LNCAP (cell line): ENCODE measurements around the gene STAC3.

Source experiments
- TF ChIP-seq, protein P1 (sequence below): fragments of 450-650 bp; IDR thresholded peaks from 2 replicates; pipeline ENCODE4 v1.5.1; 2017; ENCODE audit warnings: mild to moderate bottlenecking

Gene STAC3

DNA sequence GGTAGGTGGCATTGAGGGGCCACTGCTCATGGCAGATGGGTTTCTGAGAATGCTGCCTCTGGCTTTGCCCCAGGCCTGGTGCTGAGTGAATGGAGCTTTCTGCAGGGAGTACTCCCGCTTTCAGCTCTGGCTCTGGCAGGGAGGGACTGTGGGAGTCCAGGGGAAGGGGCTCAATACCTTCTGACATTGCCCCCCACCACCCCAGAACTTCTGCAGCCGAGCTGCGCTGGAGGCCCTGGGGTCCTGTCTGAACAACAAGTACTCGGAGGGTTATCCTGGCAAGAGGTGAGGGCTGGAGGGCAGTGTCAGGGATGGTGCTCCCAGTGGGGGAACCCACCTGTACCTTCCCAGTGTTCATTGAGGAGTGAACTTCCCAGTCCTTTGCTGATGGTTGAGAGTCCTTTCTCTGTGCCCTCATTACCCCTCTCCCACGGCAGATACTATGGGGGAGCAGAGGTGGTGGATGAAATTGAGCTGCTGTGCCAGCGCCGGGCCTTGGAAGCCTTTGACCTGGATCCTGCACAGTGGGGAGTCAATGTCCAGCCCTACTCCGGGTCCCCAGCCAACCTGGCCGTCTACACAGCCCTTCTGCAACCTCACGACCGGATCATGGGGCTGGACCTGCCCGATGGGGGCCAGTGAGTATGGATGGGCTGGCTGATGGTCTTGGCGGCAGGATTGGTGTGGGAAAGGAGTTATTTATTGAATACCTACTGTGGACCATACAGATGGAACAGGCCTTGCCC, 19.5 kb downstream of the STAC3 start:
- TF ChIP-seq, protein P1, sequence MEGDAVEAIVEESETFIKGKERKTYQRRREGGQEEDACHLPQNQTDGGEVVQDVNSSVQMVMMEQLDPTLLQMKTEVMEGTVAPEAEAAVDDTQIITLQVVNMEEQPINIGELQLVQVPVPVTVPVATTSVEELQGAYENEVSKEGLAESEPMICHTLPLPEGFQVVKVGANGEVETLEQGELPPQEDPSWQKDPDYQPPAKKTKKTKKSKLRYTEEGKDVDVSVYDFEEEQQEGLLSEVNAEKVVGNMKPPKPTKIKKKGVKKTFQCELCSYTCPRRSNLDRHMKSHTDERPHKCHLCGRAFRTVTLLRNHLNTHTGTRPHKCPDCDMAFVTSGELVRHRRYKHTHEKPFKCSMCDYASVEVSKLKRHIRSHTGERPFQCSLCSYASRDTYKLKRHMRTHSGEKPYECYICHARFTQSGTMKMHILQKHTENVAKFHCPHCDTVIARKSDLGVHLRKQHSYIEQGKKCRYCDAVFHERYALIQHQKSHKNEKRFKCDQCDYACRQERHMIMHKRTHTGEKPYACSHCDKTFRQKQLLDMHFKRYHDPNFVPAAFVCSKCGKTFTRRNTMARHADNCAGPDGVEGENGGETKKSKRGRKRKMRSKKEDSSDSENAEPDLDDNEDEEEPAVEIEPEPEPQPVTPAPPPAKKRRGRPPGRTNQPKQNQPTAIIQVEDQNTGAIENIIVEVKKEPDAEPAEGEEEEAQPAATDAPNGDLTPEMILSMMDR: no peak

DNA sequence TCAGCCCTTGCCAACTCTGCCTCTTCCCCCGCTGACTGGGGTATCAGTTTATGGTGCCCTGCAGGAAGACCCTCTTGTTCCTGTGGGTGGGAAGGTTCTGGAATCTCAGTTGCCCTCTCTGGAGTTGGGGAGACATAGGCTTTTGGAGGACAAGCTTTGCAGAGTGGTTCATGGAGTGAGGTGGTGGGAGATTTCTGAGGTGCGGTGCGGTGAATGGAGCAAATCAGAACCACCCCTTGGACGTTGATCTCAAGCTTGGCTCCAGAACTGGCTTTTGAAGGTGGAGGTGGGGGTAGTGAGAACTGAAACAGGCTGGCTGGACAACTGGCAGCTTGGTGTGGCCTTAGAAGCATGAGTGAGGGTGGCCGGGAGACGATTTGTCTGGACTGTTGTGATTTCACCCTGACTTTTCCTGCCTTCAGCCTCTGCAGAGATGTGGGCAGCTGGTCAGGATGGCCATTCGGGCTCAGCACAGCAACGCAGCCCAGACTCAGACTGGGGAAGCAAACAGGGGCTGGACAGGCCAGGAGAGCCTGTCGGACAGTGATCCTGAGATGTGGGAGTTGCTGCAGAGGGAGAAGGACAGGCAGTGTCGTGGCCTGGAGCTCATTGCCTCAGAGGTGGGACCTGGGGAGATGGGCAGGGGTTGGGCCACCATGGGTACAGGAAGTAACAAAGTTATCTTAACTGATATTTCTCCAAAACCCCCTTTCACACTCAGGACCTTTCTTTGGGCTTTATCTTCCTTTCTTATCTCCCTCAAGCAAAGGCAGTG, 20.4 kb downstream of the STAC3 start:
- TF ChIP-seq, protein P1: no peak

DNA sequence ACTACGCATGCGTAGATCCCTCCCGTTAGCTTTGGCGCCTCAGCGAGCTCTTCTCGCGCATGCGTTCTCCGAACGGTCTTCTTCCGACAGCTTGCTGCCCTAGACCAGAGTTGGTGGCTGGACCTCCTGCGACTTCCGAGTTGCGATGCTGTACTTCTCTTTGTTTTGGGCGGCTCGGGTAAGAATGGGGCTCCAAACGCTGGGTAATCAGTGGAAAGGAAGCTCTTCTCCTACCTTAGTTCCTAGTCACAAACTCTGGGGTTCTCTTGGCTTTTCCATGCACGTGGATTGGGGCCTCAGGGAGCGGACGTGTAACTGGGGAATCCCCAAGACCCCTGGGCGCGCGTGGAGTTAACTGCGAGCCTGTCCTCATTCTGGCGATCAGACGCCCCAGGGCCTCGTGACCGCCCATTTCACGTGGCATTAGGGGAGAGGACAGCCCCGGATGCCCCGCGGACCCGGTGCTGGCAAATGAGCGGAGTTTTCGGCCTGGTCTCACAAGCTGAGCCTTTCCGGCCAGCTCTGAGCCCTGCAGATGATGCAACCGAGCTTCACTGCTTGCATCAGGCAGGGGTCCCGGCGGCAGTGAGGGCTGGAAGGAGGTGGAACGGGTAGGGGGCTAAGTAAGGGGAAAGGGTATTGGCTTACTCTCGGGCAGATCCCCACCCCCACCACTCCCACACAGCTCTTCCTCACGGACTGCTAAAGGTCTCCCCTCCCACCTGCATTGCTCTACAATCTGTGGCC, 21.2 kb downstream of the STAC3 start, which contains the start of gene SHMT2:
Gene SHMT2, plus strand, starts transcription at position 78 of the 747 bp plus-strand sequence. Its CDS starts 68 bp downstream, at position 146.
- TF ChIP-seq, protein P1: no peak

DNA sequence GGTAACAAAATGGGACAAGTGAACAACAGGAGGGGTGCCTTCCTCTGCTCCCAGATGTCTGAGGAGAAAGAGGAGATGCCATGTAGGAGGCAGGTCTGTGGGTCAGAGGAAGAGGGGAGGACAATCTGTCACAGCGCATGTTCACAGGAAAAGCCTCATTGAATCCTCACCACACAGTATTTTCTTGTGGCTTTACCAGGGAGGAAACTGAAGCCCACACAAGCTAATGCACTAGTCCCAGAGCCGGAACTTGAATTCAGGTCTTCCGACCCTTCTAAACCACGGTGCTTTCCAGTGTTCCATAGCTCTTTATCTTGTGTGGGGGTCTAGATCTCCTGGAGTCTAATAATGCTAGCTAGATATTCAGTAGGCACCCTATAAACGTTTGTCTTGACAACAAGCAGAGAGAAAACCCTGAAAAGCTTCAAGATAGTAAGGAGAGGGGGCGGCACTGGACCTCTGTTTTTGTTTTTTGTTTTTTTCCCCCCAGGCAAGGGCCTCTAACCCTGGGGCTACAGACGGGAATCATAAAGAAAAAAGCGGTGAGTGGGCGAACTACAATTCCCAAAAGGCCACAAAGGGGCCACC, 21.8 kb downstream of the STAC3 start:
- TF ChIP-seq, protein P1: no peak

DNA sequence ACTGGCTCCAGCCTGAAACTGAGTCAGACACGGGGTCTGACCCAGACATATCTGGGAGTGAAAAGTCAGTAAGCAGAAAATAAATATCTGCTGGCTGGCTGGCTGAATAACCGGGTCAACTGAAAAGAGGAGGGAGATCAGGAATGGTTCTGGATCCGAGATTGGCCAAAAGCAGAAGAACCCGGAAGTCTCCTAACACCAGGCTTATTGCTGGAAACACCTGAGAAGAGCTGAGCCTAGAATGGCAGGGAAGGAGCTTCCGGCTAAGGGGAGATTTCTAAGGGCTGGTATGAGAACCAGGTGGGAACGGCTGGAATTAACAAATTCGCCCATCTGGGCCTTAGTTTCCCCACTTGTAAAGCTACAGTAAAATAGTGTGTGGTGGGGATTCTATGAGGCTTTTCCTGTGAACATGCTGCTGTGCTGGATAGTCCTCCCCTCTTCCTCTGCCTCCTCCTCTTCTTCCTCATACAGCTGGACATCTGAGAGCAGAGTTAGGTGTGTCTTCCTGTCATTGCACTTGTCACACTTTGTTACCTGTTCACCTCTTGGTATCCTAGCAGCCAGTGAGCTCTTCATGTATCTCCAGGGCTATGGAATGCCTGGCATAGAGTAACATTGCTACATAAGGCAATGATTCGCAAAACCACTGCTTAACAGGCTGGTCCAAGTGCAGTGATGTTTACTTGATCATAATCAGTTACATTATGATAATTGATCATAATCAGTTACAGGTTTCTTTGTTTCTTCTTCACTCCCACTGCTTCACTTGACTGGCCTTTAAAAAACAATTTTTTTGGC, 23.5 kb downstream of the STAC3 start:
- TF ChIP-seq, protein P1: no peak

DNA sequence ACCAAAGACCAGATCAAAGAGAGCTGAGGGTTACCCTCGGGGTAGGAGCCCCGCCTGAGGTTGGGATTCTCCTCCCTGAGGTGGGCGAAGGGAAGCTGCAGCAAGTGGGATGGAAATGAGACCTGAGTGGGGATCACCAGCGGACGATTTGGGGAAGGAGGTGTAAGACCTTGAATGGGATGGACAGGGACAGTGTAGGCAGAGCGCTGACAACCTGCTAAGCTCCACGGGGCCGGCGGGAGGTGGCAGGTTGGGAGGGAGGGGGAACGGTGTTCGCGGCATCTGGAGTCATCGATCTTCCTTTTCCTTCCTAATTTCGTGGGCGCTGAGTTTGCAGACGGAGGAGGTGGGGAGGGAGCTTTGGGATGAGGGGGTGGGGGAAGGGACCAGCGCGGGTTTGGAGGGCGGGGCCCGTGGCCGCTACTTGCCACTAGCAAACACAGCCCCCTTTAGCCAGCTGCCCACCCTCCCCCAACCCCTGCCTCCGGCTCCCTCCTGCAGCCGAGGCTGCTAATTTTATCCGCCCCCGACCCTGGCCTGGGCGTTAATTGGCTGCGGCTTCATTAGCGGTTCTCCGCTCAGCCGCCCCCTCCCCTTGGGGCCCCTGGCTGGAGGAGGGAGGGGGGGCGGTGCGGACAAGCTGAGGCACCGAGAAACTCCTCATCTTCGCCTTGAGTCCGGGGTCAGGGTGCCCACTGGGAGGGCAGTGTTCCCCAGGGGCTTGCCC, 24.2 kb downstream of the STAC3 start:
- TF ChIP-seq, protein P1: no peak
